Glomerular visceral epithelial cell (primary cell): Measurements from ENCODE around the gene REC114.
"Not testable (repeated sequence)": the region's sequence is repeated elsewhere in the genome, so short reads cannot be mapped to it uniquely, and the experiment has no call there.

Experiments
- DNase-seq: peaks from one replicate; pipeline ENCODE4 v3.0.0-alpha.2; 2016; ENCODE audit errors: extremely low spot score

The REC114 gene

GRCh38 chr15:73455876-73456275 lies 12.9 kb downstream of the REC114 start:
- DNase-seq, result no peak

- no peak for DNase-seq
These were observed 14.4 kb downstream of the REC114 start for GRCh38 chr15:73457334-73457733.

- no peak for DNase-seq
These were observed 17.7 kb downstream of the REC114 start for GRCh38 chr15:73460662-73461061.

GRCh38 chr15:73464602-73465001 lies 21.6 kb downstream of the REC114 start:
- no peak for DNase-seq

GRCh38 chr15:73467758-73468157 lies 24.8 kb downstream of the REC114 start:
- no peak for DNase-seq

GRCh38 chr15:73474785-73475184 lies 31.8 kb downstream of the REC114 start:
- DNase-seq, result no peak

- no peak for DNase-seq
These were observed 33.8 kb downstream of the REC114 start for GRCh38 chr15:73476704-73477216.

- DNase-seq, result no peak
These were observed 37.1 kb downstream of the REC114 start for GRCh38 chr15:73480050-73480449.

- no peak for DNase-seq
These were observed 39.2 kb downstream of the REC114 start for GRCh38 chr15:73482166-73482565.

- DNase-seq, result no peak
These were observed 40.1 kb downstream of the REC114 start for GRCh38 chr15:73483053-73483452.

GRCh38 chr15:73485372-73485771 lies 42.4 kb downstream of the REC114 start:
- no peak for DNase-seq

GRCh38 chr15:73485885-73486284 lies 42.9 kb downstream of the REC114 start:
- DNase-seq, result not testable (repeated sequence)

- DNase-seq, result no peak
These were observed 45.7 kb downstream of the REC114 start for GRCh38 chr15:73488698-73489097.

GRCh38 chr15:73493922-73494321 lies 51.0 kb downstream of the REC114 start:
- no peak for DNase-seq

GRCh38 chr15:73495181-73495580 lies 52.2 kb downstream of the REC114 start:
- no peak for DNase-seq

- DNase-seq, result no peak
These were observed 57.7 kb downstream of the REC114 start for GRCh38 chr15:73500696-73501095.

- DNase-seq, result no peak
These were observed 61.9 kb downstream of the REC114 start for GRCh38 chr15:73504885-73505284.

GRCh38 chr15:73515527-73515926 lies 72.6 kb downstream of the REC114 start:
- no peak for DNase-seq

GRCh38 chr15:73517566-73517965 lies 74.6 kb downstream of the REC114 start:
- no peak for DNase-seq

- DNase-seq, result no peak
These were observed 75.4 kb downstream of the REC114 start for GRCh38 chr15:73518180-73518862.

GRCh38 chr15:73518876-73519733 lies 76.1 kb downstream of the REC114 start:
- DNase-seq, result no peak

- no peak for DNase-seq
These were observed 79.0 kb downstream of the REC114 start for GRCh38 chr15:73522011-73522410.

- DNase-seq, result no peak
These were observed 82.0 kb downstream of the REC114 start for GRCh38 chr15:73524919-73525318.
